HG02884 (cell line): ENCODE measurements around the gene PRKAG2.

Experiments
- ATAC-seq: cut with Tn5 transposase; IDR thresholded peaks from one replicate; pipeline ENCODE4 v1.9.1; 2021; ENCODE audit warnings: mild to moderate bottlenecking, moderate library complexity; ENCODE audit not compliant: unreplicated experiment

PRKAG2 gene

GRCh38 chr7:151665368-151665767 lies 211.5 kb downstream of the PRKAG2 start:
- no peak for ATAC-seq

GRCh38 chr7:151664268-151664667 lies 212.6 kb downstream of the PRKAG2 start:
- ATAC-seq = no peak

- ATAC-seq = no peak
Measured at GRCh38 chr7:151663382-151664100, 213.4 kb downstream of the PRKAG2 start.

- ATAC-seq = no peak
Measured at GRCh38 chr7:151662251-151662826, 214.6 kb downstream of the PRKAG2 start.

- no peak for ATAC-seq
Measured at GRCh38 chr7:151661587-151661986, 215.3 kb downstream of the PRKAG2 start.

- no peak for ATAC-seq
Measured at GRCh38 chr7:151660141-151660540, 216.8 kb downstream of the PRKAG2 start.

GRCh38 chr7:151659219-151659618 lies 217.7 kb downstream of the PRKAG2 start:
- ATAC-seq = no peak

GRCh38 chr7:151658778-151659177 lies 218.1 kb downstream of the PRKAG2 start:
- ATAC-seq = no peak

- ATAC-seq = no peak
Measured at GRCh38 chr7:151657173-151657572, 219.7 kb downstream of the PRKAG2 start.

- ATAC-seq = no peak
Measured at GRCh38 chr7:151655555-151655954, 221.4 kb downstream of the PRKAG2 start.

- ATAC-seq = no peak
Measured at GRCh38 chr7:151652111-151652510, 224.8 kb downstream of the PRKAG2 start.

GRCh38 chr7:151650161-151650560 lies 226.8 kb downstream of the PRKAG2 start:
- ATAC-seq = no peak

GRCh38 chr7:151648429-151648828 lies 228.5 kb downstream of the PRKAG2 start:
- ATAC-seq = no peak

GRCh38 chr7:151647874-151648273 lies 229.0 kb downstream of the PRKAG2 start:
- no peak for ATAC-seq

GRCh38 chr7:151647006-151647405 lies 229.9 kb downstream of the PRKAG2 start:
- ATAC-seq = no peak

- no peak for ATAC-seq
Measured at GRCh38 chr7:151645311-151645710, 231.6 kb downstream of the PRKAG2 start.

GRCh38 chr7:151644554-151644953 lies 232.4 kb downstream of the PRKAG2 start:
- no peak for ATAC-seq

GRCh38 chr7:151642746-151643145 lies 234.2 kb downstream of the PRKAG2 start:
- no peak for ATAC-seq

- ATAC-seq = no peak
Measured at GRCh38 chr7:151641587-151641986, 235.3 kb downstream of the PRKAG2 start.

GRCh38 chr7:151637781-151638261 lies 239.1 kb downstream of the PRKAG2 start:
- ATAC-seq = no peak

- no peak for ATAC-seq
Measured at GRCh38 chr7:151634643-151635042, 242.3 kb downstream of the PRKAG2 start.

- no peak for ATAC-seq
Measured at GRCh38 chr7:151633516-151633812, 243.5 kb downstream of the PRKAG2 start.
